HEK293 (cell line): ENCODE data around the gene PIGP.

ENCODE experiments used
- CTCF ChIP-seq: fragments of 450-650 bp; formaldehyde crosslinking; IDR thresholded peaks from 2 replicates; pipeline ENCODE4 v1.5.1; 2016; ENCODE audit warnings: missing biosample characterization, missing genetic modification characterization
- OSR2 ChIP-seq: fragments of 450-650 bp; formaldehyde crosslinking; IDR thresholded peaks from 2 replicates; pipeline ENCODE4 v1.5.1; 2016; ENCODE audit warnings: missing biosample characterization, missing genetic modification characterization
- PRDM6 ChIP-seq: fragments of 450-650 bp; formaldehyde crosslinking; IDR thresholded peaks from 2 replicates; pipeline ENCODE4 v1.5.1; 2017; ENCODE audit warnings: missing biosample characterization, missing genetic modification characterization
- SP2 ChIP-seq: fragments of 450-650 bp; formaldehyde crosslinking; IDR thresholded peaks from 2 replicates; pipeline ENCODE4 v1.5.1; 2016; ENCODE audit warnings: missing biosample characterization, missing genetic modification characterization
- YY1 ChIP-seq: fragments of 450-650 bp; formaldehyde crosslinking; IDR thresholded peaks from 2 replicates; pipeline ENCODE4 v1.5.1; 2018; ENCODE audit warnings: missing biosample characterization, missing genetic modification characterization
- ZNF544 ChIP-seq: fragments of 450-650 bp; formaldehyde crosslinking; IDR thresholded peaks from 2 replicates; pipeline ENCODE4 v1.5.0; 2017; ENCODE audit warnings: missing biosample characterization, missing genetic modification characterization
- ZNF561 ChIP-seq: fragments of 450-650 bp; IDR thresholded peaks from 2 replicates; pipeline ENCODE4 v1.5.1; 2018; ENCODE audit warnings: missing biosample characterization, missing genetic modification characterization, borderline replicate concordance
- TF ChIP-seq, protein P1 (sequence below): fragments of 450-650 bp; formaldehyde crosslinking; IDR thresholded peaks from 2 replicates; pipeline ENCODE4 v1.5.1; 2016; ENCODE audit warnings: missing biosample characterization, missing genetic modification characterization

DNA sequence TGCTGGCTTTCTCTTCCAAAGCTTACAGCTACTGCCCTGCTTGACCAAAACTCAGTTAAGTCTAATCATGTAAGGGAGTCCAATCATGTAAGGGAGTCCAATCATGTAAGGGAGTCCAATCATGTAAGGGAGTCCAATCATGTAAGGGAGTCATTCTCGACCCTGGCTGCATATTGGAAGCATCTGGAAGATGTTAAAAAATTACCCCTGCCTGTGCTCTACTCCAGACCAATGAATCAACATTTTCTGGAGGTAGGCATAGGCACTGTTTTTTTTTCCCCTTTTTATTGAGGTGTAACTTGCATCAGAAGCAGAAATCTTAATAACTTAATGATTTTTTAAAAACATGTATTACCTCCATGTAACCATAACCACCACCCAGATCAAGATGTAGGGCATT is 9.4 kb downstream of the PIGP start:
- TF ChIP-seq SP2 (tag by site-specific recombination) = no peak
- TF ChIP-seq CTCF (tag by site-specific recombination) = no peak
- TF ChIP-seq PRDM6 (tag by site-specific recombination) = no peak
- no peak for TF ChIP-seq YY1 (tag by site-specific recombination)
- no peak for TF ChIP-seq ZNF561
- TF ChIP-seq, protein P1, sequence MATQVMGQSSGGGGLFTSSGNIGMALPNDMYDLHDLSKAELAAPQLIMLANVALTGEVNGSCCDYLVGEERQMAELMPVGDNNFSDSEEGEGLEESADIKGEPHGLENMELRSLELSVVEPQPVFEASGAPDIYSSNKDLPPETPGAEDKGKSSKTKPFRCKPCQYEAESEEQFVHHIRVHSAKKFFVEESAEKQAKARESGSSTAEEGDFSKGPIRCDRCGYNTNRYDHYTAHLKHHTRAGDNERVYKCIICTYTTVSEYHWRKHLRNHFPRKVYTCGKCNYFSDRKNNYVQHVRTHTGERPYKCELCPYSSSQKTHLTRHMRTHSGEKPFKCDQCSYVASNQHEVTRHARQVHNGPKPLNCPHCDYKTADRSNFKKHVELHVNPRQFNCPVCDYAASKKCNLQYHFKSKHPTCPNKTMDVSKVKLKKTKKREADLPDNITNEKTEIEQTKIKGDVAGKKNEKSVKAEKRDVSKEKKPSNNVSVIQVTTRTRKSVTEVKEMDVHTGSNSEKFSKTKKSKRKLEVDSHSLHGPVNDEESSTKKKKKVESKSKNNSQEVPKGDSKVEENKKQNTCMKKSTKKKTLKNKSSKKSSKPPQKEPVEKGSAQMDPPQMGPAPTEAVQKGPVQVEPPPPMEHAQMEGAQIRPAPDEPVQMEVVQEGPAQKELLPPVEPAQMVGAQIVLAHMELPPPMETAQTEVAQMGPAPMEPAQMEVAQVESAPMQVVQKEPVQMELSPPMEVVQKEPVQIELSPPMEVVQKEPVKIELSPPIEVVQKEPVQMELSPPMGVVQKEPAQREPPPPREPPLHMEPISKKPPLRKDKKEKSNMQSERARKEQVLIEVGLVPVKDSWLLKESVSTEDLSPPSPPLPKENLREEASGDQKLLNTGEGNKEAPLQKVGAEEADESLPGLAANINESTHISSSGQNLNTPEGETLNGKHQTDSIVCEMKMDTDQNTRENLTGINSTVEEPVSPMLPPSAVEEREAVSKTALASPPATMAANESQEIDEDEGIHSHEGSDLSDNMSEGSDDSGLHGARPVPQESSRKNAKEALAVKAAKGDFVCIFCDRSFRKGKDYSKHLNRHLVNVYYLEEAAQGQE (tag by site-specific recombination) = no peak
- TF ChIP-seq OSR2 = no peak
- TF ChIP-seq ZNF544 (tag by site-specific recombination) = no peak
